HG02943 (cell line): ENCODE measurements around the gene SMC1B.
A peak's percentile ranks its signal among the peaks of the same experiment; 100 is the strongest.

Source experiments
- ATAC-seq: cut with Tn5 transposase; IDR thresholded peaks from one replicate; pipeline ENCODE4 v1.9.1; 2021; ENCODE audit warnings: mild to moderate bottlenecking, low read depth, moderate library complexity; ENCODE audit not compliant: unreplicated experiment

Gene SMC1B

DNA sequence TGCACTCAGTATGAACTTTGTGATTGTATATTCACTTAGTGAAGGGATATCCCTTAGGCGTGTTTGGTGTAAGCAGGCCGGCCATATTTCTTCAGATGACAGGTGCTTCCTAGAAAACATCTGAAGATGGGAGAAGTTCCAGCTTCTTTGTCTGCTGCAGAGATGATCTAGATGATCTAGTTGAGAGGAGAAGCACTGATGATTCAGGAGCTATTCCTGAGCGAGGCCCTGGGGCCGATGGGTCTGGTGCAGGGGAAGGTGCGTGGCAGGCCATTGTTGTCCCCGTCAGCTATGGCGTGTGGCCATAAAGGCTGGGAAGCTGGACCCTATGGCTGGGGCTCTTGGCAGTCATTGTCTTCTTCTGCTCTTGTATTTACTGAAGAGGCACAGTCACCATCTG, 89.7 kb downstream of the SMC1B start:
- no peak for ATAC-seq

- no peak for ATAC-seq
Observed at GRCh38 chr22:45322873-45323525, 90.4 kb downstream of the SMC1B start.

DNA sequence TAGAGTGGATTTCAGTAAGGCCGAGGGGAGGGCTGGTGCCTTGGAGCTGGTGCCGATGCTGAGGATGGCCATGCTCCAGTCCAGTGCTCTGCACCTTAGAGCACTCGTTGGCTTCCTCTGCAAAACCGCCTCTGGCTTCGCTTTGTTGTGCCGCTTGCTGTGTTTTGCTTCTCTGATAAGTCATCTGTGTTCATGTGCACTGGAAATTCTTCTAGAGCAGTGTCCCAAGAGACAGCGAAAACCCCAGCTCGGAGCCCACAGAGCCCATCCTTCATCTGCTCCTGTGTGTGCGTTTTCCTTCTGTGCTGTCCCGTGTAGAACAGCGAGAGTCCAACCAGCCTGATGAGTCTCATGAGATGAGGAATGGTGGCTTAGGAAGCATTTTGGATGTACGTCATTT, 91.6 kb downstream of the SMC1B start:
- ATAC-seq = no peak

DNA sequence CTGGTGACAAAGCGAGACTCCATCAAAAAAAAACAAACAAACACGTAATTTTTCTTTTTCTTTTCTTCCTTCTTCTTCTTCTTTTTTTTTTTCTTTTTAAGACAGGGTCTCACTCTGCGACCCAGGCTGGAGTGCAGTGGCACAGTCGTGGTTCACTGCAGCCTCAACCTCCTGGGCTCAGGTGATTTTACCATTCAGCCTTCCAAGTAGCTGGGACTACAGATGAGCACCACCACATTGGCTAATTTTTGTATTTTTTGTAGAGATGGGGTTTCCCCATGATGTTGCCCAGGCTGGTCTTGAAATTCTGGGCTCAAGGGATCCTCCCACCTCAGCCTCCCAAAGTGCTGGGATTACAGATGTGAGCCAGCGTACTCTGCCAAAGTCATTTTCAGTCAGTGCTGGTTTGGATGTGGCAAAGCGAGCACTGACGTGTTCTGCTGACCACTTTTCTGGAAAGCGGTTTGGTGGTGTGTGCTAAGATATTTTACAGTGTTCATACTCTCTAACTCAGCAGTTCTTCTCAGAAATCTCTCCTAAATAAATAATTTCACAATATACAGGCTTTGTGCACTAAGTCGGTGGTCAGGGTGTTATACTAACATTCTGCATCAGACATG, 92.9 kb downstream of the SMC1B start:
- ATAC-seq = no peak

GRCh38 chr22:45319324-45319685, 94.1 kb downstream of the SMC1B start:
- no peak for ATAC-seq

GRCh38 chr22:45318558-45319323, 94.7 kb downstream of the SMC1B start:
- ATAC-seq = no peak

GRCh38 chr22:45318168-45318557, 95.2 kb downstream of the SMC1B start:
- ATAC-seq = no peak

- ATAC-seq = no peak
Observed at GRCh38 chr22:45317551-45318167, 95.7 kb downstream of the SMC1B start.

- no peak for ATAC-seq
Observed at GRCh38 chr22:45316796-45317526, 96.4 kb downstream of the SMC1B start.

GRCh38 chr22:45314786-45315185, 98.6 kb downstream of the SMC1B start:
- ATAC-seq = no peak

- ATAC-seq = no peak
Observed at GRCh38 chr22:45314054-45314721, 99.2 kb downstream of the SMC1B start.

DNA sequence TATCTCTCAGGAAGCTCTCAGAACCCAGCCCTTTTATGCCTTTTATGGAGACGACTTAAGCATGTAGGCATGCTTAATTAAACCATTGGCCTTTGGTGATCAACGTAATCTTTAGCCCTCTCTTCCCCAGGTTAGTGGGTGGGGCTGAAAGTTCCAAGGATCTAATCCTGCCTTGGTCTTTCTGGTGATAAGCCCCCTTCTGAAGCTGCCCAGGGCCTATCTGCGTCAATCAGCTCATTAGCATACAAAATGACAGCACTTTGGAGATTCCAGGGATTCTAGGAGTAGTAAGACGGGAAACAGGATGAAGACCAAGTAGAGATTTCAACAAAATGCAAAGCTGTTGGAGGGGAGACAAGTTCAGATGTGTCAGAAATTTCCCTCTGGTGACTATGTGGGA, 100.5 kb downstream of the SMC1B start:
- no peak for ATAC-seq

DNA sequence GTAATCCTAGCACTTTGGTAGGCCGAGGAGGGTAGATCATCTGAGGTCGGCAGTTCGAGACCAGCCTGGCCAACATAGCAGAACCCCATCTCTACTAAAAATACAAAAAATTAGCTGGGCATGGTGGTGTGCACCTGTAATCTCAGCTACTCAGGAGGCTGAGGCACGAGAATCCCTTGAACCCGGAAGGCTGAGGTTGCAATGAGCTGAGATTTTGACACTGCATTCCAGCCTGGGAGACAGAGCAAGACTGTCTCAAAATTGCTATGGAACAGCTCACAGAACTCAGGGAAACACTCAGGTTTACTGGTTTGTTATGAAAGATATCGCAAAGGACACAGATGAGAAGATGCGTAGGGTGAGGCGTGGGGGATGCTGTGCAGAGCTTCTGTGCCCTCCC, 101.0 kb downstream of the SMC1B start:
- ATAC-seq = no peak

DNA sequence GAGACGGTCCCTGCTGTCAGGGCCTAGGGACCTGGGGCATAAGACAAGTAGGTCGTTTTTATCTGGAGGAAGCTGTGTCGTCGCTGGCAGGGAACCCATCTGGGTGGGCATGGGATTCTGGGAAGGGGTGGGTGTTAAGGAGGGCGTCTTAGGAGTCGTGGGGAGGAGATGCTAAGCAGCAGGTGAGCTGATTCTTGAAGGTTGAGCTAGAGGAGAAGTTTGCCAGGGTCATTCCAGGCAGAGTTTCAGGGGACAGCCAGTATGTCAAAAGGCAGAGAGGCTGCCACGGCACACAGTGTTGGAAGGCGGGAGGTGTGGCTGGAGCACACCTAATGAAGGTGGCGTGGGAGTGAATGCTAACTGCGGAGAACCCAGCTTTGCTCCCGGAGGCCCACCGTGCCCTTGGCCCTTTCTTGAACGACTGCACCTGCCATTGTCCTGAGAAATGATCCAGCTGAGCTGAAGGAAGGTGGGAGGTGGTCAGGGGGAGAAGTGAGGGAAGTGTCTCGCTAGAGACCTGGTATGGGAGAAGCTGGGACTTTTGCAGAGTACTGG, 102.3 kb downstream of the SMC1B start:
- no peak for ATAC-seq

DNA sequence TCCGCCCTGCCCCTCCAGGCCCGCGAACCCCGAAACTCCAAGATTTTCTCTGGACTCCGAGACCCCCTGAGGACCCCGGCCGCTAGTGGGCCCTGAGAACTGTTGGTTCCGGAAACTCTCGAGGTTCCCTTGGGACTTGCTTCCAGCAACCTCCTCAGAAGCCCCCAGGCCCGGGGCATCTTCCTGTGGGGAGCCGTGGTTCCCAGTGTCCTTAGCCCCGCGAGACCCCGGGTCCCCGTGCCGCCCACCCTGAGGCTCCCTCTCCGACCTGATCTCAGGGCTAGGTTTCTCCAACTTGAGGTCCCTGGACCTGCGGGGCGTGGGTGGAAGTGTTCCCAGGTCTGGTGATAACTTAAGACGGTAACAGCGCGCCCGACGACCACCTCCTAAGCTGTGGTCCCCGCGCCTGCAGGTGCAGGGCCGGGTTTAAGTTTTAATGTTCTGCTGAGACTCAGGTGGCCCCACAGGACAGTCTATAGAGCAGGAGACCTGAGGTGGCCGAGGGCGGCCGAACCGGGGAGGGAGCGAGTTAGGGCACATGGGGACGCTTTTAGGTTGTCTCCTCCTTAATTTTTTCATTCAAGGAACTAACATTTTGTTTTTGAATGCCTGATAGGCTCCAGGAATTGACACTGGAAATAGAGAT, 102.9 kb downstream of the SMC1B start:
- ATAC-seq = no peak

DNA sequence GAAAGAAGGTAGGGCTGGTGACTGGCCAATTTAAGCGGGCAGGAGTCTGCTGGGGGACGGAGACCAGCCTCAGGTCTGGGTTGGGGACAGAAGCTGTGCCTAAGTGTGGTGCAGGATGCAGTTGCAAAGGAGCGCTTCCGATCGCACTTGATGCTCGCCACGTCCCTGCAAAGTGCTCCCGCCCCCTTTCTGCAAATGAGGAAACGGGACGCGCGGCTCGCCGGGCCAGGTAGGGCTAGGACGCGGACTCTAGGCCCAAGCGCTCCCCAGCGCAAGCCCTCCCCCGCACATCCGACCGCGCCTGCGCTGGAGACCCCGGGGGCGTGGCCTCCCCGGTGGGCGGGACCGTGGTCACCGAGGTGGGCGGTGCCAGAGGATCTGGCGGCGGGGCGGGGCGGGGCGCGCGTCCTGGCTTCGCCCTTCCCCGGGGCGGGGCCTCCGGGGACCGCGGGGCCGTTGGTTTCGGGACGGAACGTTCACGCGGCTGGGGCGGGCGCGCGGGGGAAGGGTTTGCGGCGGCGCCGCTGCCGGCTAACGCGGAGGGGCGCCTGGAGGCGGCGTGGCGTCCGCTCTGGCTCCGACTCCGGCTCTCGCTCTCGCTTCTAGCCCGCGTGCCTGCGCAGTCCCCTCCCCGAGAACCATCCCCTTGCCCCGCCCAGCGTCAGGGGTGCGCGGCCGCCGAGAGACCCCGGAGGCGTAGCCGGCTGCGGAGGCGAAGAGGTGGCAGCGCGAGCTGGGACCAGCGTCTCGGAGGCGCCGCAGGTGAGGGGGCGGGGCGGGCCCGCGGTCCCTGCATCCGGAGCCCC, 103.8 kb downstream of the SMC1B start, which contains the start of gene FAM118A:
TSS of gene FAM118A (plus strand) at position 513 of the 806 bp plus-strand sequence. CDS start 12,446 bp downstream, outside the sequence.
- peak; percentile 73 for ATAC-seq

DNA sequence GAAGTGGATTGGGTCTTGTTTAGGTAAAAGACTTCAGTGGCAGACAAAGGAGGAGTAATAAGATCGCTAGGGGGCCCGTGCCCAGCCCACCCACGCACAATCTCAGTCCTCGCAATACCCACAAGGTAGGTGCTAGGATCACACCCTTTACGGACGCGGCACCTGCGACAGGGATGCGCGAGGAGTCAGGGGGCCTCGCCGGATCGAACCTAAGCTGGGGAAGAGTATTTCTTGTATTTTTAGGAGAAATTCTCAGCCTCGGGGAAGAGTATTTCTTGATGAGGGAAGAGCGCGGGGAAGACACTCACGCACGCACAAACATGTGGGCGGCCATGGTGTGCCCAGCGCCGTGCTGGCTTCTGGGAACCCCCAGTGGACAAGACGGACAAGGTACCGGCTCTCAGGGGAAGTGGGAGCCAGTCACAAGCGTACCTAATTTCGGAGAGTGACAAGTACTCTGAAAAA, 104.4 kb downstream of the SMC1B start:
- ATAC-seq = no peak

DNA sequence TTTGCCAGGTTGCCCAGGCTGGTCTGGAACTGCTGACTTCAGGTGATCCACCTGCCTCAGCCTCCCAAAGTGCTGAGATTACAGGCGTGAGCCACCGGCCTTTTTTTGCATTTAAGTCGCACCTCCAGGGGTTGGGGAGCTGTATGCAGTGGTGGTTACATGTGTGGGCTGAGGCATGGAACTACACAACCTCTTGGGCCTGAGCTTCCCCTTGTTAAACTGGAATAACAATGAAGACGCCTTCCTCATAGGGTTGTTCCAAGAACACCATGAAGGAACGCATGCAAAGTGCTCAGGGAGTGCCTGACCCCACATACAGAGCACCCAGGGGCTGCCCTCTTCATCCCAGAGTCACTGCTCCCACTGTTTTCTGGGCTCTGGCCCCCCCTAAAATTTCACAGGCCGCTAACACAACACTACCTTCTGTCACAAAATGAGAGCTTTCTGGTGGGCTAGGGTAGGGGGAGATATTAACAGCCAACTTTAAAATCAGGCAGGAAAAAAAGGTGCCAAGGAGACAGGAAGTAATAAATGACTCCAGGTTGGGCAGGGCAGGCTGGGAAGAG, 104.9 kb downstream of the SMC1B start:
- ATAC-seq = no peak
